Vagina (tissue), 2 donors: Measurements from ENCODE around the gene BIRC6. TPM values are rescaled to one million over a fixed set of nuclear protein-coding genes. Genes with fewer than 3 reads are reported as not detected.
"Not testable (repeated sequence)": the region's sequence is repeated elsewhere in the genome, so short reads cannot be mapped to it uniquely, and the experiment has no call there.

Experiments used
- DNase-seq, 2 donors: peaks; one replicate each; pipeline ENCODE4 v3.0.0-alpha.2; 2017; ENCODE audit errors: extremely low spot score in 2 of 2
- H3K27ac ChIP-seq: fragments of 200-600 bp; sonication (generic); one replicate; pipeline ENCODE4 v1.5.1; 2019
- H3K27me3 ChIP-seq: fragments of 200-600 bp; sonication (generic); one replicate; pipeline ENCODE4 v1.5.1; 2019
- H3K36me3 ChIP-seq, 2 donors: fragments of 200-600 bp; sonication (generic); one replicate each; pipeline ENCODE4 v1.5.1; 2017 to 2019
- H3K4me1 ChIP-seq: fragments of 200-600 bp; sonication (generic); one replicate; pipeline ENCODE4 v1.5.1; 2019
- H3K4me3 ChIP-seq, 2 donors: fragments of 200-600 bp; sonication (generic); 1 replicate in 1 of 2; 2 replicates in 1 of 2; pipeline ENCODE4 v1.5.1; 2016 to 2019
- H3K9me3 ChIP-seq: fragments of 200-600 bp; sonication (generic); one replicate; pipeline ENCODE4 v1.5.1; 2019
- POLR2A ChIP-seq, 2 donors: fragments of 450-650 bp; IDR thresholded peaks; one replicate each; pipeline ENCODE4 v1.6.1; 2017; ENCODE audit warnings: antibody characterized with exemption in 2 of 2, mild to moderate bottlenecking in 2 of 2, moderate library complexity in 2 of 2
- POLR2AphosphoS5 ChIP-seq, 2 donors: sonication (generic); formaldehyde crosslinking; IDR thresholded peaks; one replicate each; pipeline ENCODE4 v1.9.0; 2017; ENCODE audit warnings: antibody characterized with exemption in 2 of 2, mild to moderate bottlenecking in 2 of 2, low read depth in 1 of 2; ENCODE audit not compliant: insufficient read depth in 1 of 2
- intact Hi-C: fragments of 100-400 bp; cut with DNase I; formaldehyde crosslinking; loops from one replicate; pipeline ENCODE4 v1.15.1; 2023
- total RNA-seq: library from RNA; depleted of rRNA; stranded (reverse); fragments of >200 nt; gene quantifications from one replicate; pipeline ENCODE4 v1.2.3, GENCODE V29; 2016
- TF ChIP-seq, protein P1 (sequence below), 3 experiments: fragments of 450-650 bp in 2 of 3; fragments of 200-600 bp in 1 of 3; sonication (generic) in 1 of 3; IDR thresholded peaks; one replicate each; pipeline ENCODE4 v1.5.1; 2017 to 2019; ENCODE audit warnings: antibody characterized with exemption in 3 of 3, mild to moderate bottlenecking in 2 of 3, moderate library complexity in 2 of 3

BIRC6 gene, protein sequence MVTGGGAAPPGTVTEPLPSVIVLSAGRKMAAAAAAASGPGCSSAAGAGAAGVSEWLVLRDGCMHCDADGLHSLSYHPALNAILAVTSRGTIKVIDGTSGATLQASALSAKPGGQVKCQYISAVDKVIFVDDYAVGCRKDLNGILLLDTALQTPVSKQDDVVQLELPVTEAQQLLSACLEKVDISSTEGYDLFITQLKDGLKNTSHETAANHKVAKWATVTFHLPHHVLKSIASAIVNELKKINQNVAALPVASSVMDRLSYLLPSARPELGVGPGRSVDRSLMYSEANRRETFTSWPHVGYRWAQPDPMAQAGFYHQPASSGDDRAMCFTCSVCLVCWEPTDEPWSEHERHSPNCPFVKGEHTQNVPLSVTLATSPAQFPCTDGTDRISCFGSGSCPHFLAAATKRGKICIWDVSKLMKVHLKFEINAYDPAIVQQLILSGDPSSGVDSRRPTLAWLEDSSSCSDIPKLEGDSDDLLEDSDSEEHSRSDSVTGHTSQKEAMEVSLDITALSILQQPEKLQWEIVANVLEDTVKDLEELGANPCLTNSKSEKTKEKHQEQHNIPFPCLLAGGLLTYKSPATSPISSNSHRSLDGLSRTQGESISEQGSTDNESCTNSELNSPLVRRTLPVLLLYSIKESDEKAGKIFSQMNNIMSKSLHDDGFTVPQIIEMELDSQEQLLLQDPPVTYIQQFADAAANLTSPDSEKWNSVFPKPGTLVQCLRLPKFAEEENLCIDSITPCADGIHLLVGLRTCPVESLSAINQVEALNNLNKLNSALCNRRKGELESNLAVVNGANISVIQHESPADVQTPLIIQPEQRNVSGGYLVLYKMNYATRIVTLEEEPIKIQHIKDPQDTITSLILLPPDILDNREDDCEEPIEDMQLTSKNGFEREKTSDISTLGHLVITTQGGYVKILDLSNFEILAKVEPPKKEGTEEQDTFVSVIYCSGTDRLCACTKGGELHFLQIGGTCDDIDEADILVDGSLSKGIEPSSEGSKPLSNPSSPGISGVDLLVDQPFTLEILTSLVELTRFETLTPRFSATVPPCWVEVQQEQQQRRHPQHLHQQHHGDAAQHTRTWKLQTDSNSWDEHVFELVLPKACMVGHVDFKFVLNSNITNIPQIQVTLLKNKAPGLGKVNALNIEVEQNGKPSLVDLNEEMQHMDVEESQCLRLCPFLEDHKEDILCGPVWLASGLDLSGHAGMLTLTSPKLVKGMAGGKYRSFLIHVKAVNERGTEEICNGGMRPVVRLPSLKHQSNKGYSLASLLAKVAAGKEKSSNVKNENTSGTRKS (N-terminal part only)
- total RNA-seq: 92.8 TPM

DNA sequence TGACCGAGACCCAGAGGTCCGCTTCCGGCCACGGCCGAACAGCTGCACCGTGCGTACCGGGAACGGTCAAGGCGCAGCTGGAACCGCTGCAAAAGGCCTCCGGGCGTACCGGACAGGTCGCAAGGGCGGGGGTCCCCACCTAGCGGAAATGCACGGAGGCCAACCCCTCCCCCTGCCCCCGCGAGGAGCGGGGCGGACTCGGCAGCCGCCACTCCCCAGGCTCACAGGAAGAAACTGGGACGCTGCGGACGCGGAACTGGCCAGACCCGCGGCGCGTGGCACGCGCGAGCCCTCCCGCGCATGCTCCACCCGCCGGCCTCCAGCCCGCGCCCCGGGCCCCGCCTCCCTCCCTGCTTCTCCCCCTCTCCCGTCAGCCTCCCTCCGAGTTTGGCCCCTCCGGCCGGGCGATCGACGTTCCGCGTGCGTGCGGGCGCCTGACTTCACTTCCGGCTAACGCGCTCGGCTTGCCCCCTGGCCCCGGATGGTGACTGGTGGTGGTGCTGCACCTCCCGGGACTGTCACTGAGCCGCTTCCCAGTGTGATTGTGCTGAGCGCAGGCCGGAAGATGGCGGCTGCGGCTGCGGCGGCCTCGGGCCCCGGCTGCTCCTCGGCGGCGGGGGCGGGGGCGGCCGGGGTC, at the start of gene BIRC6:
BIRC6 (plus strand) TSS at position 343 of the 637 bp plus-strand sequence; CDS start at position 482, 139 bp downstream.
- DNase-seq: peak; percentile 97
- Histone ChIP-seq H3K4me3 (peak within 1 kb of the TSS; percentile 92 to 99), H3K4me1 (peaks cover 41% of the 10 kb centered on the region), H3K36me3 (no peaks in the 10 kb centered on the region), H3K27me3 (no peaks in the 10 kb centered on the region), H3K9me3 (no peaks in the 10 kb centered on the region), H3K27ac (peak within 1 kb of the TSS; percentile 91)
- intact Hi-C loops: no loop called here
- TF ChIP-seq POLR2A (IDR thresholded peaks at IDR 0.05) (peak in 1 of 2 donors; percentile 51), POLR2AphosphoS5 (IDR thresholded peaks at IDR 0.05; ENCODE audit: insufficient read depth in 1 of 2, low read depth in 1 of 2) (peak; percentile 59 to 82)
- TF ChIP-seq, protein P1, sequence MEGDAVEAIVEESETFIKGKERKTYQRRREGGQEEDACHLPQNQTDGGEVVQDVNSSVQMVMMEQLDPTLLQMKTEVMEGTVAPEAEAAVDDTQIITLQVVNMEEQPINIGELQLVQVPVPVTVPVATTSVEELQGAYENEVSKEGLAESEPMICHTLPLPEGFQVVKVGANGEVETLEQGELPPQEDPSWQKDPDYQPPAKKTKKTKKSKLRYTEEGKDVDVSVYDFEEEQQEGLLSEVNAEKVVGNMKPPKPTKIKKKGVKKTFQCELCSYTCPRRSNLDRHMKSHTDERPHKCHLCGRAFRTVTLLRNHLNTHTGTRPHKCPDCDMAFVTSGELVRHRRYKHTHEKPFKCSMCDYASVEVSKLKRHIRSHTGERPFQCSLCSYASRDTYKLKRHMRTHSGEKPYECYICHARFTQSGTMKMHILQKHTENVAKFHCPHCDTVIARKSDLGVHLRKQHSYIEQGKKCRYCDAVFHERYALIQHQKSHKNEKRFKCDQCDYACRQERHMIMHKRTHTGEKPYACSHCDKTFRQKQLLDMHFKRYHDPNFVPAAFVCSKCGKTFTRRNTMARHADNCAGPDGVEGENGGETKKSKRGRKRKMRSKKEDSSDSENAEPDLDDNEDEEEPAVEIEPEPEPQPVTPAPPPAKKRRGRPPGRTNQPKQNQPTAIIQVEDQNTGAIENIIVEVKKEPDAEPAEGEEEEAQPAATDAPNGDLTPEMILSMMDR (IDR thresholded peaks at IDR 0.05): no peak

DNA sequence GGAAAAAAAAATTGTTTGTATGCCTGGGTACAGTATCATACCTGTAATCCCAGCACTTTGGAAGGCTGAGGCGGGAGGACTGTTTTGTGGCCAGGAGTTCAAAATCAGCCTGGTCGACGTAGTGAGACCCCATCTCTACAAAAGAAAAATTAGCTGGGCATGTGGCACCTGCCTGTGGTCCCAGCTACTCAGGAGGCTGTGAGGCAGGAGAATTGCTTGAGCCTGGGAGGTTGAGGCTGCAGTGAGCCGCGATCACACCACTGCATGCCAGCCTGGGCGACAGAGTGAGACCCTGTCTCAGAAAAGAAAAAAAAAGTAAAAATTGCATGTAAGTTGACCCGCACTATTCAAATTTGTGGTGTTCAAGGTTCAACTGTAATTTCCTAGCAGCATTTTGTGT, 46.2 kb upstream of the BIRC6 start:
- TF ChIP-seq POLR2A (IDR thresholded peaks at IDR 0.05): no peak
- no peak for TF ChIP-seq POLR2AphosphoS5 (IDR thresholded peaks at IDR 0.05; ENCODE audit: insufficient read depth in 1 of 2, low read depth in 1 of 2)
- TF ChIP-seq, protein P1 (IDR thresholded peaks at IDR 0.05): no peak
- no peak overlapping the region for H3K27ac ChIP-seq

DNA sequence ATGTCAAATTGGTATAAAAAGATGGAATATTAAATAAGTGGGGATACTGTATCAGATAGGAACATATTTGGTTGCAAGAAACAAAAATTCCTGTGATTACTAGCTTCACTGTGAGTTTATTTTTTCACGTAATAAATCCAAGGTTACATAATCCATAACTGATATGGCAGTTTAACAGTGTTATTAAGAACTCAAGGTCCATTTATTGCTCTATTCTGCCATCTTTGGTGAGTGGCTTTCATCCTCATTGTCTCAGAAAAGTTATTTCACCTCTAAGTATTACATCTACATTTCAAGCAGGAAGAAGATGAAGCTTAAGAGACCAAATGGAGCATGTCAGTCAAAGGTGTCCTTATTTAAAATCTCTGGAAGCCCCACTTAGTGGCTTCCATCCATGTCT, 41.9 kb upstream of the BIRC6 start:
- no peaks in the 10 kb centered on the region for H3K27me3 ChIP-seq
- H3K9me3 ChIP-seq: no peaks in the 10 kb centered on the region
- no peak for DNase-seq
- TF ChIP-seq, protein P1 (IDR thresholded peaks at IDR 0.05): no peak
- TF ChIP-seq POLR2A (IDR thresholded peaks at IDR 0.05) (no peak), POLR2AphosphoS5 (IDR thresholded peaks at IDR 0.05; ENCODE audit: insufficient read depth in 1 of 2, low read depth in 1 of 2) (no peak)
- no peaks in the 10 kb centered on the region for H3K36me3 ChIP-seq
- no peak overlapping the region for H3K4me3 ChIP-seq
- intact Hi-C loops: no loop called here
- H3K4me1 ChIP-seq: no peaks in the 10 kb centered on the region
- H3K27ac ChIP-seq: no peak overlapping the region

More for the DNA sequence above, 46.2 kb upstream of the BIRC6 start:
- intact Hi-C loops: no loop called here
- no peaks in the 10 kb centered on the region for H3K27me3 ChIP-seq
- no peaks in the 10 kb centered on the region for H3K9me3 ChIP-seq
- H3K4me1 ChIP-seq: no peaks in the 10 kb centered on the region
- no peak overlapping the region for H3K4me3 ChIP-seq
- peaks cover 0 to 17% of the 10 kb centered on the region in 2 donors for H3K36me3 ChIP-seq
- no peak for DNase-seq

DNA sequence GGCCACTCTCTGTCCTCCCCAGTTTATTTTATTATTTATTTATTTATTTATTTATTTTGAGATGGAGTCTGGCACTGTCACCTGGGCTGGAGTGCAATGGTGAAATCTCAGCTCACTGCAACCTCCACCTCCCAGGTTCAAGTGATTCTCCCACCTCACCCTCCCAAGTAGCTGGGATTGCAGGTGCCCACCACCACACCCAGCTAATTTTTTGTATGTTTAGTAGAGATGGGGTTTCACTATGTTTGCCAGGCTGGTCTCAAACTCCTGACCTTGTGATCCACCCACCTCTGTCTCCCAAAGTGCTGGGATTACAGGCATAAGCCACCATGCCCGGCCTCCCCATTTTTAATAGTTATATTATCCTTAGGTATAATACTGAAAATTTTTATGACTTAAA, 28.1 kb upstream of the BIRC6 start:
- H3K4me3 ChIP-seq, H3K9me3 ChIP-seq, DNase-seq, H3K4me1 ChIP-seq, H3K27ac ChIP-seq, H3K36me3 ChIP-seq, intact Hi-C loops, H3K27me3 ChIP-seq: not testable (repeated sequence)

DNA sequence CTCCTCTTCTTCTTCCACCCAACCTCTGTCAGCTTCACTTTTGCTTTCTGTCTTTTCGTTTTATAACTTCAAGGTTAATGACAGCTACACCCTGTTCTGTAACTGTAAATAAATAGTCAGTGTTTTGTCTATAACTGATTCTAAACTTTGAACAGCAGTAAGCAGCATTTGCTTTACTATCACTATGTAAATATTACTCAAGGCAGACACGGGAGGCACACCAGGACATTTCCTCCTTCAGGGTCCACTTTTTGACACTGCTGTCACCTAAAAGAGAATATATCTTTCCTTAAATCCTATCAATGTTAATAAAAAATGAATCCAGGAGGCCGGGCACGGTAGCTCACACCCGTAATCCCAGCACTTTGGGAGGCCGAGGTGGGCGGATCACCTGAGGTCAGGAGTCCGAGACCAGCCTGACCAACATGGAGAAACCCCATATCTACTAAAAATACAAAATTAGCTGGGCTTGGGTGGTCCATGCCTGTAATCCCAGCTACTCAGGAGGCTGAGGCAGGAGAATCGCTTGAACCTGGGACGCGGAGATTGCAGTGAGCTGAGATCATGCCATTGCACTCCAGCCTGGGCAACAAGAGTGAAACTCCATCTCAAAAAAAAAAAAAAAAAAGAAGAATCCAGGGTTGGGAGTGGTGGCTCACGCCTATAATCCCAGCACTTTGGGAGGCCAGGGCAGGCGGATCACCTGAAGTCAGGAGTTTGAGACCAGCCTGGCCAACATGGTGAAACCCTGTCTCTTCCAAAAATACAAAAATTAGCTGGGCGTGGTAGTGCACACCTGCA, 27.4 kb upstream of the BIRC6 start:
- H3K27me3 ChIP-seq, DNase-seq, H3K4me3 ChIP-seq, intact Hi-C loops, H3K36me3 ChIP-seq, H3K9me3 ChIP-seq, H3K4me1 ChIP-seq, H3K27ac ChIP-seq: not testable (repeated sequence)
